Measurements from ENCODE around the gene GPR4. TPM values are rescaled to one million over a fixed set of nuclear protein-coding genes. Genes with fewer than 3 reads are reported as not detected.

GPR4 gene
- total and polyA plus RNA-seq, 2 experiments from 2014 or later: 0.10 TPM; not detected in 1

GRCh38 chr19:45645631-45646344 lies 43.8 kb upstream of the GPR4 start:
- Histone ChIP-seq H4K20me1 (ENCODE audit: insufficient read depth, poor library complexity, severe bottlenecking) (no peaks in the 10 kb centered on the region), H3K4me2 (peak overlapping the region; percentile 73), H3K9me3 (ENCODE audit: low read depth) (no peaks in the 10 kb centered on the region), H3K4me3 (peak overlapping the region; percentile 10), H3K9me2 (replicated peaks; ENCODE audit: insufficient read depth) (no peaks in the 10 kb centered on the region), H3K27ac (peak overlapping the region; percentile 43), H3K79me2 (no peaks in the 10 kb centered on the region), H3K27me3 (no peaks in the 10 kb centered on the region), H3K4me1 (ENCODE audit: insufficient read depth) (peaks cover 9% of the 10 kb centered on the region), H2AFZ (peak overlapping the region; percentile 78), H3K36me3 (replicated peaks; ENCODE audit: insufficient read depth, low read depth) (no peaks in the 10 kb centered on the region)
- no peak for TF ChIP-seq CTCF (IDR thresholded peaks at IDR 0.05; ENCODE audit: poor library complexity)
- TF ChIP-seq EZH2 (IDR thresholded peaks at IDR 0.05; ENCODE audit: borderline replicate concordance): no peak
- no peak for TF ChIP-seq EZH2phosphoT487 (IDR thresholded peaks at IDR 0.05; ENCODE audit: low read depth, severe bottlenecking, unreplicated experiment)
- DNase-seq (ENCODE audit: low spot score): peak; percentile 93
- WGBS (ENCODE audit: low lambda C conversion rate, missing lambda C conversion rate): 5% methylated on average over 24 of the region's 27 CpGs

GRCh38 chr19:45645068-45645630 lies 43.1 kb upstream of the GPR4 start:
- Histone ChIP-seq H2AFZ (no peak overlapping the region), H3K4me1 (ENCODE audit: insufficient read depth) (peaks cover 9% of the 10 kb centered on the region), H4K20me1 (ENCODE audit: insufficient read depth, poor library complexity, severe bottlenecking) (no peaks in the 10 kb centered on the region), H3K27ac (no peak overlapping the region), H3K4me3 (no peak overlapping the region), H3K79me2 (no peaks in the 10 kb centered on the region), H3K36me3 (replicated peaks; ENCODE audit: insufficient read depth, low read depth) (no peaks in the 10 kb centered on the region), H3K9me2 (replicated peaks; ENCODE audit: insufficient read depth) (no peaks in the 10 kb centered on the region), H3K27me3 (no peaks in the 10 kb centered on the region), H3K4me2 (peak overlapping the region; percentile 73), H3K9me3 (ENCODE audit: low read depth) (no peaks in the 10 kb centered on the region)
- 15% methylated on average over 14 of the region's 35 CpGs for WGBS (ENCODE audit: low lambda C conversion rate, missing lambda C conversion rate)
- TF ChIP-seq CTCF (IDR thresholded peaks at IDR 0.05; ENCODE audit: poor library complexity): no peak
- no peak for TF ChIP-seq EZH2 (IDR thresholded peaks at IDR 0.05; ENCODE audit: borderline replicate concordance)
- TF ChIP-seq EZH2phosphoT487 (IDR thresholded peaks at IDR 0.05; ENCODE audit: low read depth, severe bottlenecking, unreplicated experiment): no peak
- no peak for DNase-seq (ENCODE audit: low spot score)

GRCh38 chr19:45643927-45644771 lies 42.1 kb upstream of the GPR4 start:
- H3K4me3 ChIP-seq: no peak overlapping the region
- no peak for DNase-seq (ENCODE audit: low spot score)
- H3K27me3 ChIP-seq: no peaks in the 10 kb centered on the region
- H3K9me3 ChIP-seq (ENCODE audit: low read depth): no peaks in the 10 kb centered on the region
- no peak overlapping the region for H2AFZ ChIP-seq
- peaks cover 9% of the 10 kb centered on the region for H3K4me1 ChIP-seq (ENCODE audit: insufficient read depth)
- no peaks in the 10 kb centered on the region for H4K20me1 ChIP-seq (ENCODE audit: insufficient read depth, poor library complexity, severe bottlenecking)
- no peaks in the 10 kb centered on the region for H3K36me3 ChIP-seq (replicated peaks; ENCODE audit: insufficient read depth, low read depth)
- TF ChIP-seq EZH2 (IDR thresholded peaks at IDR 0.05; ENCODE audit: borderline replicate concordance) (no peak), EZH2phosphoT487 (IDR thresholded peaks at IDR 0.05; ENCODE audit: low read depth, severe bottlenecking, unreplicated experiment) (no peak), CTCF (IDR thresholded peaks at IDR 0.05; ENCODE audit: poor library complexity) (no peak)
- no peak overlapping the region for H3K27ac ChIP-seq
- no peaks in the 10 kb centered on the region for H3K79me2 ChIP-seq
- 52% methylated on average over 14 of the region's 14 CpGs for WGBS (ENCODE audit: low lambda C conversion rate, missing lambda C conversion rate)
- H3K4me2 ChIP-seq: peak overlapping the region; percentile 78
- H3K9me2 ChIP-seq (replicated peaks; ENCODE audit: insufficient read depth): no peaks in the 10 kb centered on the region

All from hepatocyte (in vitro differentiated cells).